Stimulated activated naive B cell treated with anti-CD40 and anti-IgM and Interleukin-4, amounts not matched to agents 10 μg/mL and 1 μg/mL and 100 μg/mL, for 72 hours (primary cell): ENCODE results near the gene ITPR2.
A peak's percentile ranks its signal among the peaks of the same experiment; 100 is the strongest.
"Not testable (repeated sequence)": the region's sequence is repeated elsewhere in the genome, so short reads cannot be mapped to it uniquely, and the experiment has no call there.

Experiments
- ATAC-seq, 2 donors: fragments of 150-1000 bp; cut with Tn5 transposase; replicated peaks; 2 replicates each; pipeline ENCODE4 v1.10.0; 2021; ENCODE audit warnings: moderate library complexity in 1 of 2
- DNase-seq: peaks from one replicate; pipeline ENCODE4 v3.0.0; 2021
- H3K27ac Mint-ChIP-seq: one replicate; pipeline ENCODE4 v1.8.0; 2022; ENCODE audit warnings: mild to moderate bottlenecking, mixed read lengths
- H3K27me3 Mint-ChIP-seq, 2 donors: one replicate each; pipeline ENCODE4 v1.8.0; 2022; ENCODE audit warnings: mixed read lengths in 2 of 2
- H3K36me3 Mint-ChIP-seq, 2 donors: one replicate each; pipeline ENCODE4 v1.8.0; 2022; ENCODE audit warnings: mixed read lengths in 2 of 2, mild to moderate bottlenecking in 1 of 2
- H3K4me1 Mint-ChIP-seq, 2 donors: one replicate each; pipeline ENCODE4 v1.8.0; 2022; ENCODE audit warnings: mixed read lengths in 2 of 2, mild to moderate bottlenecking in 1 of 2
- H3K4me3 Mint-ChIP-seq, 2 donors: one replicate each; pipeline ENCODE4 v1.8.0; 2022; ENCODE audit warnings: mild to moderate bottlenecking in 2 of 2, mixed read lengths in 2 of 2, moderate library complexity in 1 of 2
- H3K9me3 Mint-ChIP-seq, 2 donors: one replicate each; pipeline ENCODE4 v1.8.0; 2022; ENCODE audit warnings: mixed read lengths in 2 of 2, mild to moderate bottlenecking in 1 of 2

Gene ITPR2

GRCh38 chr12:26838888-26839416 lies 6.0 kb upstream of the ITPR2 start:
- Mint-ChIP-seq H3K36me3 (no peaks in the 10 kb centered on the region), H3K9me3 (no peaks in the 10 kb centered on the region), H3K4me1 (peaks cover 2 to 3% of the 10 kb centered on the region in 2 donors), H3K27ac (no peak overlapping the region), H3K27me3 (no peaks in the 10 kb centered on the region), H3K4me3 (no peak overlapping the region)
- no peak for DNase-seq
- ATAC-seq, result no peak

GRCh38 chr12:26836201-26836600 lies 3.2 kb upstream of the ITPR2 start:
- H3K4me1 Mint-ChIP-seq, result peaks cover 9 to 17% of the 10 kb centered on the region in 2 donors
- no peak overlapping the region for H3K4me3 Mint-ChIP-seq
- H3K27me3 Mint-ChIP-seq, result no peaks in the 10 kb centered on the region
- H3K27ac Mint-ChIP-seq, result no peak overlapping the region
- DNase-seq (no peak), ATAC-seq (no peak)
- H3K9me3 Mint-ChIP-seq, result no peaks in the 10 kb centered on the region
- H3K36me3 Mint-ChIP-seq, result peaks cover 3 to 4% of the 10 kb centered on the region in 2 donors

GRCh38 chr12:26834503-26835060 lies 1.6 kb upstream of the ITPR2 start:
- H3K36me3 Mint-ChIP-seq, DNase-seq, H3K9me3 Mint-ChIP-seq, H3K27me3 Mint-ChIP-seq, H3K27ac Mint-ChIP-seq, ATAC-seq, H3K4me3 Mint-ChIP-seq: not testable (repeated sequence)
- H3K4me1 Mint-ChIP-seq, result peaks cover 18 to 34% of the 10 kb centered on the region in 2 donors

GRCh38 chr12:26833743-26834490 lies 923 bp upstream of the ITPR2 start:
- H3K9me3 Mint-ChIP-seq, result no peaks in the 10 kb centered on the region
- H3K4me1 Mint-ChIP-seq, result peaks cover 18 to 40% of the 10 kb centered on the region in 2 donors
- H3K4me3 Mint-ChIP-seq, result peak overlapping the region; percentile 97 to 98
- H3K27ac Mint-ChIP-seq, result peak overlapping the region; percentile 75
- ATAC-seq (peak; percentile 43 to 47), DNase-seq (peak; percentile 16)
- H3K36me3 Mint-ChIP-seq, result peaks cover 9 to 12% of the 10 kb centered on the region in 2 donors
- no peaks in the 10 kb centered on the region for H3K27me3 Mint-ChIP-seq

GRCh38 chr12:26831951-26832821 lies 808 bp downstream of the ITPR2 start:
- ATAC-seq (peak; percentile 76), DNase-seq (peak; percentile 75)
- Mint-ChIP-seq H3K4me1 (peaks cover 21 to 51% of the 10 kb centered on the region in 2 donors), H3K9me3 (no peaks in the 10 kb centered on the region), H3K27me3 (no peaks in the 10 kb centered on the region), H3K27ac (peak overlapping the region; percentile 99), H3K36me3 (peaks cover 9 to 12% of the 10 kb centered on the region in 2 donors), H3K4me3 (peak overlapping the region; percentile 97 to 98)

GRCh38 chr12:26830783-26831551 lies 2.0 kb downstream of the ITPR2 start:
- peak overlapping the region; percentile 60 for H3K27ac Mint-ChIP-seq
- H3K9me3 Mint-ChIP-seq, result no peaks in the 10 kb centered on the region
- ATAC-seq (no peak), DNase-seq (no peak)
- peak overlapping the region; percentile 62 to 63 for H3K4me3 Mint-ChIP-seq
- peaks cover 27 to 60% of the 10 kb centered on the region in 2 donors for H3K4me1 Mint-ChIP-seq
- no peaks in the 10 kb centered on the region for H3K27me3 Mint-ChIP-seq
- H3K36me3 Mint-ChIP-seq, result peaks cover 9 to 17% of the 10 kb centered on the region in 2 donors

GRCh38 chr12:26830363-26830762 lies 2.6 kb downstream of the ITPR2 start:
- Mint-ChIP-seq H3K4me1 (peaks cover 30 to 66% of the 10 kb centered on the region in 2 donors), H3K27me3 (no peaks in the 10 kb centered on the region), H3K9me3 (no peaks in the 10 kb centered on the region), H3K27ac (no peak overlapping the region), H3K4me3 (peak overlapping the region; percentile 62 to 63), H3K36me3 (peaks cover 9 to 21% of the 10 kb centered on the region in 2 donors)
- ATAC-seq, result no peak
- no peak for DNase-seq

GRCh38 chr12:26828280-26829073 lies 4.5 kb downstream of the ITPR2 start:
- Mint-ChIP-seq H3K36me3 (peaks cover 9 to 23% of the 10 kb centered on the region in 2 donors), H3K4me3 (no peak overlapping the region), H3K9me3 (no peaks in the 10 kb centered on the region), H3K4me1 (peaks cover 28 to 60% of the 10 kb centered on the region in 2 donors), H3K27me3 (no peaks in the 10 kb centered on the region), H3K27ac (no peak overlapping the region)
- ATAC-seq, result no peak
- no peak for DNase-seq

GRCh38 chr12:26826437-26826836 lies 6.6 kb downstream of the ITPR2 start:
- Mint-ChIP-seq H3K27me3 (no peaks in the 10 kb centered on the region), H3K4me1 (peaks cover 25 to 55% of the 10 kb centered on the region in 2 donors), H3K4me3 (no peak overlapping the region), H3K36me3 (peaks cover 5 to 19% of the 10 kb centered on the region in 2 donors), H3K9me3 (no peaks in the 10 kb centered on the region), H3K27ac (no peak overlapping the region)
- DNase-seq (no peak), ATAC-seq (no peak)

- Mint-ChIP-seq H3K4me3 (no peak overlapping the region), H3K27me3 (no peaks in the 10 kb centered on the region), H3K9me3 (no peaks in the 10 kb centered on the region), H3K4me1 (peaks cover 22 to 50% of the 10 kb centered on the region in 2 donors), H3K27ac (no peak overlapping the region), H3K36me3 (peaks cover 2 to 15% of the 10 kb centered on the region in 2 donors)
- ATAC-seq (no peak), DNase-seq (no peak)
Measured at GRCh38 chr12:26825459-26826016, 7.5 kb downstream of the ITPR2 start.

GRCh38 chr12:26823390-26823789 lies 9.6 kb downstream of the ITPR2 start:
- Mint-ChIP-seq H3K27me3 (no peaks in the 10 kb centered on the region), H3K36me3 (peaks cover 0 to 11% of the 10 kb centered on the region in 2 donors), H3K4me1 (peaks cover 23 to 32% of the 10 kb centered on the region in 2 donors), H3K9me3 (no peaks in the 10 kb centered on the region), H3K4me3 (no peak overlapping the region), H3K27ac (no peak overlapping the region)
- no peak for DNase-seq
- ATAC-seq, result no peak

- Mint-ChIP-seq H3K4me1 (peaks cover 26 to 32% of the 10 kb centered on the region in 2 donors), H3K36me3 (peaks cover 0 to 11% of the 10 kb centered on the region in 2 donors), H3K4me3 (no peak overlapping the region), H3K27me3 (no peaks in the 10 kb centered on the region), H3K27ac (no peak overlapping the region), H3K9me3 (no peaks in the 10 kb centered on the region)
- ATAC-seq (no peak), DNase-seq (no peak)
Measured at GRCh38 chr12:26822026-26822425, 11.0 kb downstream of the ITPR2 start.
